Neural cell (in vitro differentiated cells): Measurements from ENCODE around the gene SLC16A9. TPM values are rescaled to one million over a fixed set of nuclear protein-coding genes. Genes with fewer than 3 reads are reported as not detected.

Experiments used
- H2AFZ ChIP-seq: fragments of 200-600, 300-800 bp; sonication (generic), shearing (Covaris generic); 2 replicates; pipeline ENCODE4 v1.6.0; 2014; ENCODE audit warnings: low read depth, mild to moderate bottlenecking, antibody characterized with exemption, low read length, moderate library complexity
- H3F3A ChIP-seq: fragments of 200-600 bp; shearing (Covaris generic); 2 replicates; pipeline ENCODE4 v1.6.1; 2016; ENCODE audit warnings: mild to moderate bottlenecking, moderate library complexity, mixed read lengths, antibody characterized with exemption, low read length; ENCODE audit not compliant: insufficient read depth, poor library complexity, severe bottlenecking
- H3K27ac ChIP-seq: fragments of 200-600, 300-800 bp; sonication (generic), shearing (Covaris generic); 2 replicates; pipeline ENCODE4 v1.5.1; 2014; ENCODE audit warnings: mild to moderate bottlenecking, low read length, moderate library complexity
- H3K27me3 ChIP-seq: fragments of 300-800, 200-600 bp; sonication (generic), shearing (Covaris generic); 2 replicates; pipeline ENCODE4 v1.6.0; 2014; ENCODE audit warnings: mild to moderate bottlenecking, low read depth, low read length, moderate library complexity; ENCODE audit not compliant: insufficient read depth
- H3K36me3 ChIP-seq: fragments of 300-800, 200-600 bp; sonication (generic), shearing (Covaris generic); 2 replicates; pipeline ENCODE4 v1.5.1; 2014; ENCODE audit warnings: mild to moderate bottlenecking, antibody characterized with exemption, low read length, moderate library complexity; ENCODE audit not compliant: insufficient read depth
- H3K4me2 ChIP-seq: fragments of 300-800, 200-600 bp; sonication (generic), shearing (Covaris generic); 2 replicates; pipeline ENCODE4 v1.6.0; 2014; ENCODE audit warnings: mild to moderate bottlenecking, low read length
- H3K4me3 ChIP-seq: fragments of 300-800, 200-600 bp; sonication (generic), shearing (Covaris generic); 2 replicates; pipeline ENCODE4 v1.5.1; 2014; ENCODE audit warnings: mild to moderate bottlenecking, low read length, moderate library complexity
- H3K79me2 ChIP-seq: fragments of 200-600 bp; shearing (Covaris generic); replicated peaks from 2 replicates; pipeline ENCODE4 v1.6.0; 2014; ENCODE audit warnings: mild to moderate bottlenecking, low read length, moderate library complexity; ENCODE audit not compliant: insufficient read depth
- H3K9ac ChIP-seq: fragments of 300-800, 200-600 bp; sonication (generic), shearing (Covaris generic); 2 replicates; pipeline ENCODE4 v1.6.1; 2016; ENCODE audit warnings: mild to moderate bottlenecking, low read length, mixed read lengths
- H3K9me2 ChIP-seq: fragments of 200-600 bp; shearing (Covaris generic); 2 replicates; pipeline ENCODE4 v1.6.1; 2016; ENCODE audit warnings: mild to moderate bottlenecking, low read length, mixed read lengths; ENCODE audit not compliant: insufficient read depth
- H3K9me3 ChIP-seq: fragments of 200-600, 300-800 bp; sonication (generic), shearing (Covaris generic); 2 replicates; pipeline ENCODE4 v1.6.1; 2016; ENCODE audit warnings: mild to moderate bottlenecking, mixed run types, low read length, moderate library complexity, mixed read lengths
- H4K20me1 ChIP-seq: fragments of 200-600 bp; shearing (Covaris generic); 2 replicates; pipeline ENCODE4 v1.6.1; 2016; ENCODE audit warnings: mild to moderate bottlenecking, mixed run types; ENCODE audit not compliant: insufficient read depth
- CTCF ChIP-seq: fragments of 450-650 bp; IDR thresholded peaks from 2 replicates; pipeline ENCODE4 v1.5.1; 2014; ENCODE audit warnings: antibody characterized with exemption, mild to moderate bottlenecking, moderate library complexity; ENCODE audit not compliant: poor library complexity, severe bottlenecking
- EP300 ChIP-seq: fragments of 450-650 bp; conservative IDR thresholded peaks from 2 replicates; pipeline ENCODE4 v1.6.1; 2014; ENCODE audit warnings: antibody characterized with exemption, mild to moderate bottlenecking, moderate library complexity; ENCODE audit not compliant: poor library complexity, severe bottlenecking
- EZH2 ChIP-seq: fragments of 200-600, 300-800 bp; shearing (Covaris generic), sonication (generic); IDR thresholded peaks from 2 replicates; pipeline ENCODE4 v1.6.1; 2014; ENCODE audit warnings: antibody characterized with exemption, low read length, borderline replicate concordance, mild to moderate bottlenecking; ENCODE audit not compliant: insufficient read depth, poor library complexity, severe bottlenecking
- MXI1 ChIP-seq: fragments of 450-650 bp; conservative IDR thresholded peaks from 2 replicates; pipeline ENCODE4 v1.6.1; 2014; ENCODE audit warnings: antibody characterized with exemption, mild to moderate bottlenecking; ENCODE audit not compliant: poor library complexity, severe bottlenecking
- POLR2AphosphoS5 ChIP-seq: IDR thresholded peaks from 2 replicates; pipeline ENCODE4 v1.6.1; 2012
- RAD21 ChIP-seq: fragments of 450-650 bp; conservative IDR thresholded peaks from 2 replicates; pipeline ENCODE4 v1.6.1; 2014; ENCODE audit warnings: antibody characterized with exemption, mild to moderate bottlenecking, moderate library complexity
- REST ChIP-seq: IDR thresholded peaks from 2 replicates; pipeline ENCODE4 v1.6.1; 2012; ENCODE audit warnings: borderline replicate concordance
- SMC3 ChIP-seq: fragments of 450-650 bp; conservative IDR thresholded peaks from 2 replicates; pipeline ENCODE4 v1.6.1; 2014; ENCODE audit warnings: antibody characterized with exemption, mild to moderate bottlenecking, moderate library complexity; ENCODE audit not compliant: poor library complexity
- TAF1 ChIP-seq: IDR thresholded peaks from 2 replicates; pipeline ENCODE4 v1.6.1; 2012; ENCODE audit warnings: low read depth
- polyA plus RNA-seq: library from polyadenylated mRNA; depleted of rRNA; stranded (reverse); fragments of >200 nt; gene quantifications from 2 replicates; pipeline ENCODE4 v1.2.3, GENCODE V29; 2014

The SLC16A9 gene
- polyA plus RNA-seq, 1 donor from 2014 or later = 208 TPM

GRCh38 chr10:59606551-59606961 is 103.1 kb downstream of the SLC16A9 start:
- TF ChIP-seq MXI1 (peak; percentile 59), REST (peak; percentile 56), EP300 (peak; percentile 97), POLR2AphosphoS5 (peak; percentile 79), RAD21 (no peak), TAF1 (no peak), CTCF (no peak), SMC3 (peak; percentile 12)
- Histone ChIP-seq H3K4me2 (peak overlapping the region; percentile 45), H3K9me3 (no peaks in the 10 kb centered on the region), H3F3A (peaks cover 10% of the 10 kb centered on the region), H3K36me3 (no peaks in the 10 kb centered on the region), H3K4me3 (peak overlapping the region; percentile 41), H3K9me2 (no peaks in the 10 kb centered on the region), H3K9ac (peak overlapping the region; percentile 47), H3K79me2 (no peaks in the 10 kb centered on the region), H3K27me3 (no peaks in the 10 kb centered on the region), H4K20me1 (no peaks in the 10 kb centered on the region), H2AFZ (no peak overlapping the region), H3K27ac (peak overlapping the region; percentile 86)

- Histone ChIP-seq H3F3A (peaks cover 5% of the 10 kb centered on the region), H3K36me3 (no peaks in the 10 kb centered on the region), H3K9me3 (no peaks in the 10 kb centered on the region), H3K4me2 (no peak overlapping the region), H2AFZ (no peak overlapping the region), H4K20me1 (no peaks in the 10 kb centered on the region), H3K4me3 (no peak overlapping the region), H3K27ac (no peak overlapping the region), H3K79me2 (no peaks in the 10 kb centered on the region), H3K9ac (no peak overlapping the region), H3K27me3 (no peaks in the 10 kb centered on the region), H3K9me2 (no peaks in the 10 kb centered on the region)
- TF ChIP-seq POLR2AphosphoS5 (no peak), TAF1 (no peak), SMC3 (no peak), REST (no peak), RAD21 (no peak), EP300 (no peak), EZH2 (no peak), MXI1 (no peak), CTCF (no peak)
These were observed 107.7 kb downstream of the SLC16A9 start for GRCh38 chr10:59601985-59602384.
